Osteoblast (primary cell): Measurements from ENCODE around the gene SLC6A19. TPM values are rescaled to one million over a fixed set of nuclear protein-coding genes. Genes with fewer than 3 reads are reported as not detected.

Source experiments
- DNase-seq: peaks from one replicate; pipeline ENCODE4 v3.0.0; 2011; ENCODE audit warnings: low spot score, mixed read lengths; ENCODE audit not compliant: insufficient read length; ENCODE audit errors: missing footprints
- H2AFZ ChIP-seq: 2 replicates; pipeline ENCODE4 v1.6.0; 2011; ENCODE audit warnings: mild to moderate bottlenecking, low read length
- H3K27ac ChIP-seq: 2 replicates; pipeline ENCODE4 v1.5.1; 2011; ENCODE audit warnings: mild to moderate bottlenecking, low read depth, low read length, moderate library complexity
- H3K27me3 ChIP-seq: 2 replicates; pipeline ENCODE4 v1.6.0; 2012; ENCODE audit warnings: mild to moderate bottlenecking, control low read depth, inconsistent platforms, low read length, moderate library complexity; ENCODE audit not compliant: insufficient read depth
- H3K36me3 ChIP-seq: 2 replicates; pipeline ENCODE4 v1.5.1; 2011; ENCODE audit warnings: mild to moderate bottlenecking, low read length, control low read depth, moderate library complexity; ENCODE audit not compliant: insufficient read depth
- H3K4me1 ChIP-seq: 2 replicates; pipeline ENCODE4 v1.5.1; 2011; ENCODE audit warnings: mild to moderate bottlenecking, low read length, control low read depth, moderate library complexity; ENCODE audit not compliant: insufficient read depth
- H3K4me2 ChIP-seq: 2 replicates; pipeline ENCODE4 v1.6.0; 2011; ENCODE audit warnings: mild to moderate bottlenecking, low read length; ENCODE audit not compliant: insufficient read depth
- H3K4me3 ChIP-seq: fragments of 200-600 bp; sonication (generic); 3 replicates; pipeline ENCODE4 v1.5.1; 2012; ENCODE audit warnings: mild to moderate bottlenecking, low read length, inconsistent platforms; ENCODE audit not compliant: insufficient read depth
- H3K79me2 ChIP-seq: 2 replicates; pipeline ENCODE4 v1.6.0; 2012; ENCODE audit warnings: mild to moderate bottlenecking, low read length, control low read depth, inconsistent platforms; ENCODE audit not compliant: insufficient read depth
- H3K9me3 ChIP-seq: 2 replicates; pipeline ENCODE4 v1.5.1; 2011; ENCODE audit warnings: low read depth, low read length, control low read depth
- H4K20me1 ChIP-seq: 2 replicates; pipeline ENCODE4 v1.6.0; 2012; ENCODE audit warnings: mild to moderate bottlenecking, low read length, control low read depth; ENCODE audit not compliant: insufficient read depth
- CTCF ChIP-seq: IDR thresholded peaks from 2 replicates; pipeline ENCODE4 v1.5.1; 2011; ENCODE audit warnings: mild to moderate bottlenecking, low read depth, low read length, moderate library complexity; ENCODE audit errors: extremely low read depth
- total RNA-seq: library from RNA; depleted of rRNA; stranded (reverse); fragments of >200 nt; gene quantifications from 2 replicates; pipeline ENCODE4 v1.2.3, GENCODE V29; 2012

Gene SLC6A19
- total RNA-seq, 1 donor: not detected

GRCh38 chr5:1158647-1159340 lies 42.6 kb upstream of the SLC6A19 start:
- Histone ChIP-seq H3K4me1 (no peaks in the 10 kb centered on the region), H3K79me2 (no peaks in the 10 kb centered on the region), H3K4me3 (no peak overlapping the region), H4K20me1 (no peaks in the 10 kb centered on the region), H3K27ac (no peak overlapping the region), H3K36me3 (no peaks in the 10 kb centered on the region), H2AFZ (no peak overlapping the region), H3K4me2 (no peak overlapping the region), H3K27me3 (peaks cover 21% of the 10 kb centered on the region), H3K9me3 (peaks cover 4% of the 10 kb centered on the region)
- TF ChIP-seq CTCF: no peak
- DNase-seq: no peak

- H3K4me1 ChIP-seq: no peaks in the 10 kb centered on the region
- TF ChIP-seq CTCF: no peak
- H3K79me2 ChIP-seq: no peaks in the 10 kb centered on the region
- no peaks in the 10 kb centered on the region for H4K20me1 ChIP-seq
- no peak for DNase-seq
- H3K27me3 ChIP-seq: peaks cover 16% of the 10 kb centered on the region
- H3K27ac ChIP-seq: no peak overlapping the region
- H3K9me3 ChIP-seq: peaks cover 4% of the 10 kb centered on the region
- no peak overlapping the region for H3K4me3 ChIP-seq
- no peak overlapping the region for H3K4me2 ChIP-seq
- H2AFZ ChIP-seq: no peak overlapping the region
- H3K36me3 ChIP-seq: no peaks in the 10 kb centered on the region
Measured at GRCh38 chr5:1159341-1159675, 42.1 kb upstream of the SLC6A19 start.

- TF ChIP-seq CTCF: no peak
- Histone ChIP-seq H2AFZ (no peak overlapping the region), H3K4me1 (no peaks in the 10 kb centered on the region), H3K9me3 (peaks cover 4% of the 10 kb centered on the region), H3K27me3 (peaks cover 11% of the 10 kb centered on the region), H3K36me3 (no peaks in the 10 kb centered on the region), H3K4me3 (no peak overlapping the region), H3K79me2 (no peaks in the 10 kb centered on the region), H4K20me1 (no peaks in the 10 kb centered on the region), H3K27ac (no peak overlapping the region), H3K4me2 (no peak overlapping the region)
- no peak for DNase-seq
Measured at GRCh38 chr5:1159774-1160406, 41.5 kb upstream of the SLC6A19 start.

GRCh38 chr5:1161108-1161832 lies 40.1 kb upstream of the SLC6A19 start:
- TF ChIP-seq CTCF: no peak
- no peaks in the 10 kb centered on the region for H4K20me1 ChIP-seq
- no peaks in the 10 kb centered on the region for H3K4me1 ChIP-seq
- no peak overlapping the region for H3K27ac ChIP-seq
- H3K79me2 ChIP-seq: no peaks in the 10 kb centered on the region
- no peak overlapping the region for H3K4me2 ChIP-seq
- DNase-seq: no peak
- no peaks in the 10 kb centered on the region for H3K36me3 ChIP-seq
- H3K27me3 ChIP-seq: peaks cover 7% of the 10 kb centered on the region
- H2AFZ ChIP-seq: no peak overlapping the region
- H3K9me3 ChIP-seq: peaks cover 4% of the 10 kb centered on the region
- H3K4me3 ChIP-seq: no peak overlapping the region
